ENCODE data around the gene TTL.
A peak's percentile ranks its signal among the peaks of the same experiment; 100 is the strongest.
"Not testable (repeated sequence)": the region's sequence is repeated elsewhere in the genome, so short reads cannot be mapped to it uniquely, and the experiment has no call there.

Gene TTL

GRCh38 chr2:112493048-112493447, 11.1 kb downstream of the TTL start:
- no peak for TF ChIP-seq CTCF (IDR thresholded peaks at IDR 0.05; ENCODE audit: control insufficient read depth, insufficient read depth, low read depth, low read length, missing control alignments)
- no peak for DNase-seq (ENCODE audit: low read depth)
- no peak overlapping the region for H3K4me3 ChIP-seq (ENCODE audit: control insufficient read depth, low read depth, low read length)

GRCh38 chr2:112493858-112494648, 12.1 kb downstream of the TTL start:
- TF ChIP-seq CTCF (IDR thresholded peaks at IDR 0.05; ENCODE audit: control insufficient read depth, insufficient read depth, low read depth, low read length, missing control alignments) = no peak
- no peak for DNase-seq (ENCODE audit: low read depth)
- no peak overlapping the region for H3K4me3 ChIP-seq (ENCODE audit: control insufficient read depth, low read depth, low read length)

- TF ChIP-seq CTCF (IDR thresholded peaks at IDR 0.05; ENCODE audit: control insufficient read depth, insufficient read depth, low read depth, low read length, missing control alignments) = no peak
- no peak for DNase-seq (ENCODE audit: low read depth)
Measured at GRCh38 chr2:112494828-112495227, 12.9 kb downstream of the TTL start.

GRCh38 chr2:112495878-112496277, 13.9 kb downstream of the TTL start:
- not testable (repeated sequence) for DNase-seq (ENCODE audit: low read depth); H3K4me3 ChIP-seq (ENCODE audit: control insufficient read depth, low read depth, low read length)

More at GRCh38 chr2:112494828-112495227, 12.9 kb downstream of the TTL start:
- no peak overlapping the region for H3K4me3 ChIP-seq (ENCODE audit: control insufficient read depth, low read depth, low read length)

- not testable (repeated sequence) for DNase-seq (ENCODE audit: low read depth); H3K4me3 ChIP-seq (ENCODE audit: control insufficient read depth, low read depth, low read length)
- TF ChIP-seq CTCF (IDR thresholded peaks at IDR 0.05; ENCODE audit: control insufficient read depth, insufficient read depth, low read depth, low read length, missing control alignments) = peak; percentile 48
Measured at GRCh38 chr2:112500850-112501484, 19.0 kb downstream of the TTL start.

GRCh38 chr2:112509239-112509998, 27.5 kb downstream of the TTL start:
- DNase-seq (ENCODE audit: low read depth); H3K4me3 ChIP-seq (ENCODE audit: control insufficient read depth, low read depth, low read length): not testable (repeated sequence)

GRCh38 chr2:112516801-112517200, 34.8 kb downstream of the TTL start:
- H3K4me3 ChIP-seq (ENCODE audit: control insufficient read depth, low read depth, low read length) = no peak overlapping the region
- no peak for DNase-seq (ENCODE audit: low read depth)
- TF ChIP-seq CTCF (IDR thresholded peaks at IDR 0.05; ENCODE audit: control insufficient read depth, insufficient read depth, low read depth, low read length, missing control alignments) = no peak

Measured in AG09309 (cell line).